Measurements from ENCODE around the gene NUP62CL. TPM values are rescaled to one million over a fixed set of nuclear protein-coding genes. Genes with fewer than 3 reads are reported as not detected.
A peak's percentile ranks its signal among the peaks of the same experiment; 100 is the strongest.

Gene NUP62CL
- total and polyA plus RNA-seq, 4 donors: 0.97 to 6.8 (median 2.6) TPM

GRCh38 chrX:107213477-107213876, 7.2 kb upstream of the NUP62CL start:
- no peaks in the 10 kb centered on the region for H3K36me3 ChIP-seq (ENCODE audit: control insufficient read depth in 4 of 4, insufficient read depth in 3 of 4, low read depth in 1 of 4, low read length in 3 of 4)
- DNase-seq (ENCODE audit: low spot score): no peak
- no peaks in the 10 kb centered on the region for H3K27me3 ChIP-seq (ENCODE audit: control insufficient read depth in 4 of 4, insufficient read depth in 4 of 4, low read length in 3 of 4)
- H3K4me1 ChIP-seq (ENCODE audit: control insufficient read depth in 4 of 4, insufficient read depth in 4 of 4, low read length in 3 of 4): peaks cover 0 to 3% (median 0%) of the 10 kb centered on the region in 4 donors
- no peak overlapping the region for H3K9ac ChIP-seq (ENCODE audit: low read depth in 1 of 2, low read length in 2 of 2)
- 29% methylated on average over 1 of the region's 1 CpG for WGBS
- H3K4me3 ChIP-seq (ENCODE audit: low read depth in 1 of 3, low read length in 3 of 3): no peak overlapping the region
- TF ChIP-seq EGR1 (IDR thresholded peaks at IDR 0.05; ENCODE audit: low read depth in 2 of 2) (no peak), MAX (IDR thresholded peaks at IDR 0.05) (no peak), RXRA (IDR thresholded peaks at IDR 0.05) (peak; percentile 50 to 68), FOXA2 (IDR thresholded peaks at IDR 0.05) (no peak), CTCF (IDR thresholded peaks at IDR 0.05; ENCODE audit: low read depth, low read length, missing input control) (no peak), FOXA1 (IDR thresholded peaks at IDR 0.05) (no peak), REST (IDR thresholded peaks at IDR 0.05) (no peak), RAD21 (IDR thresholded peaks at IDR 0.05) (no peak), YY1 (IDR thresholded peaks at IDR 0.05) (no peak), TAF1 (conservative IDR thresholded peaks at IDR 0.05) (no peak), ZBTB33 (IDR thresholded peaks at IDR 0.05) (no peak), GABPA (IDR thresholded peaks at IDR 0.05 in 1 of 2, conservative IDR thresholded peaks at IDR 0.05 in 1 of 2) (no peak), ATF3 (IDR thresholded peaks at IDR 0.05) (no peak), HNF4A (conservative IDR thresholded peaks at IDR 0.05) (peak; percentile 44 to 51), HNF4G (IDR thresholded peaks at IDR 0.05) (peak; percentile 16), NR2F2 (IDR thresholded peaks at IDR 0.05) (no peak), SP1 (IDR thresholded peaks at IDR 0.05) (no peak), JUND (IDR thresholded peaks at IDR 0.05) (no peak)
- H3K9me3 ChIP-seq (ENCODE audit: control insufficient read depth in 4 of 4, low read length in 3 of 4): no peaks in the 10 kb centered on the region
- H3K27ac ChIP-seq (ENCODE audit: low read depth in 1 of 2, low read length in 2 of 2): no peak overlapping the region
